Prostate gland (tissue), 2 donors: ENCODE data around the gene IL18RAP.

Experiments used
- CTCF ChIP-seq, 4 experiments: fragments of 200-600 bp in 2 of 4; fragments of 450-650 bp in 2 of 4; sonication (generic) in 2 of 4; IDR thresholded peaks; 1 replicate in 3 of 4; 2 replicates in 1 of 4; pipeline ENCODE4 v1.5.1; 2016 to 2019; ENCODE audit warnings: antibody characterized with exemption in 4 of 4, mild to moderate bottlenecking in 2 of 4, moderate library complexity in 2 of 4
- POLR2A ChIP-seq: fragments of 450-650 bp; IDR thresholded peaks from one replicate; pipeline ENCODE4 v1.6.1; 2016; ENCODE audit warnings: antibody characterized with exemption, mild to moderate bottlenecking

- TF ChIP-seq CTCF (IDR thresholded peaks at IDR 0.05) (no peak), POLR2A (no peak)
Measured at GRCh38 chr2:102391565-102391964, 31.4 kb upstream of the IL18RAP start.
